Skeletal muscle tissue (tissue), 2 donors: Measurements from ENCODE around the gene IFITM1. TPM values are rescaled to one million over a fixed set of nuclear protein-coding genes. Genes with fewer than 3 reads are reported as not detected.

Source experiments
- small RNA-seq: library from RNA; depleted of rRNA; stranded (forward); fragments of <200 nt; gene quantifications from one replicate; pipeline ENCODE3, GENCODE V24; 2014
- total RNA-seq: library from RNA; depleted of rRNA; stranded (reverse); fragments of >200 nt; gene quantifications from one replicate; pipeline ENCODE4 v1.2.3, GENCODE V29; 2014

The IFITM1 gene
- total RNA-seq, 1 donor from 2014 or later, result 13.0 TPM

Small RNAs within 50 kb of the gene (small RNA-seq; reads per million reads assigned to genes)
- not detected for gene AC136475.6

Other genes starting within 250 kb of the IFITM1 start
- gene SCGB1C1, start 121.0 kb upstream of the IFITM1 start, total RNA-seq, result not detected
- 8.9 TPM for gene BET1L, start 106.6 kb upstream of the IFITM1 start, total RNA-seq
- gene RIC8A, start 106.3 kb upstream of the IFITM1 start, total RNA-seq, result 87.7 TPM
- gene SIRT3, start 77.7 kb upstream of the IFITM1 start, total RNA-seq, result 14.6 TPM
- gene PSMD13, start 77.1 kb upstream of the IFITM1 start, total RNA-seq, result 104 TPM
- gene NLRP6, start 35.6 kb upstream of the IFITM1 start, total RNA-seq, result not detected
- 2.6 TPM for gene PGGHG, start 24.9 kb upstream of the IFITM1 start, total RNA-seq
- not detected for gene IFITM5, start 14.5 kb upstream of the IFITM1 start, total RNA-seq
- 6.3 TPM for gene IFITM2, start 6.2 kb upstream of the IFITM1 start, total RNA-seq
- 15.7 TPM for gene IFITM3, start 6.8 kb downstream of the IFITM1 start, total RNA-seq
- gene B4GALNT4, start 55.5 kb downstream of the IFITM1 start, total RNA-seq, result 5.2 TPM
- 1.0 TPM for gene PKP3, start 80.2 kb downstream of the IFITM1 start, total RNA-seq
- 5.7 TPM for gene SIGIRR, start 101.0 kb downstream of the IFITM1 start, total RNA-seq
- not detected for gene ANO9, start 128.0 kb downstream of the IFITM1 start, total RNA-seq
- 21.4 TPM for gene PTDSS2, start 136.2 kb downstream of the IFITM1 start, total RNA-seq
- gene RNH1, start 193.2 kb downstream of the IFITM1 start, total RNA-seq, result 84.5 TPM
- gene HRAS, start 221.5 kb downstream of the IFITM1 start, total RNA-seq, result 63.2 TPM
- under 0.01 TPM for gene LRRC56, start 223.5 kb downstream of the IFITM1 start, total RNA-seq
- gene LMNTD2, start 246.7 kb downstream of the IFITM1 start, total RNA-seq, result under 0.01 TPM
- 0.52 TPM for gene RASSF7, start 246.9 kb downstream of the IFITM1 start, total RNA-seq